K562 (cell line): Measurements from ENCODE around the gene SLC25A5. TPM values are rescaled to one million over a fixed set of nuclear protein-coding genes. Genes with fewer than 3 reads are reported as not detected.

Experiments
- ATF7 ChIP-seq: fragments of 450-650 bp; IDR thresholded peaks from 2 replicates; pipeline ENCODE4 v1.7.1; 2014; ENCODE audit warnings: mild to moderate bottlenecking, moderate library complexity
- BRF1 ChIP-seq: IDR thresholded peaks from 3 replicates; pipeline ENCODE4 v1.6.1; 2011; ENCODE audit warnings: borderline replicate concordance, mild to moderate bottlenecking; ENCODE audit not compliant: insufficient read length; ENCODE audit errors: extremely low read depth
- DMBX1 ChIP-seq: fragments of 250-450 bp; sonication (Bioruptor Pico); IDR thresholded peaks from 2 replicates; pipeline ENCODE4 v1.8.0; 2022; ENCODE audit warnings: inconsistent platforms, mild to moderate bottlenecking, moderate library complexity, borderline replicate concordance
- E2F3 ChIP-seq: fragments of 250-450 bp; sonication (Bioruptor Pico); IDR thresholded peaks from 2 replicates; pipeline ENCODE4 v1.4.0; 2020; ENCODE audit warnings: mild to moderate bottlenecking
- GTF2F1 ChIP-seq: IDR thresholded peaks from 2 replicates; pipeline ENCODE4 v1.6.1; 2011; ENCODE audit warnings: low read depth, low read length, improper control_type of control experiment
- HDAC2 ChIP-seq: fragments of 450-650 bp; IDR thresholded peaks from 2 replicates; pipeline ENCODE4 v1.6.1; 2016; ENCODE audit warnings: mild to moderate bottlenecking
- HEY1 ChIP-seq: fragments of 250-450 bp; sonication (Bioruptor Pico); IDR thresholded peaks from 2 replicates; pipeline ENCODE4 v1.5.0; 2020; ENCODE audit warnings: mild to moderate bottlenecking, moderate library complexity, borderline replicate concordance
- L3MBTL2 ChIP-seq: fragments of 450-650 bp; IDR thresholded peaks from 2 replicates; pipeline ENCODE4 v1.6.1; 2016; ENCODE audit warnings: mild to moderate bottlenecking, moderate library complexity
- NFIC ChIP-seq: fragments of 450-650 bp; IDR thresholded peaks from 2 replicates; pipeline ENCODE4 v1.6.1; 2017; ENCODE audit warnings: mild to moderate bottlenecking, inconsistent platforms
- NUFIP1 ChIP-seq: fragments of 450-650 bp; IDR thresholded peaks from 2 replicates; pipeline ENCODE4 v1.6.1; 2018; ENCODE audit not compliant: partially characterized antibody
- RUNX1 ChIP-seq: sonication (generic); IDR thresholded peaks from 2 replicates; pipeline ENCODE4 v1.6.1; 2016; ENCODE audit warnings: antibody characterized with exemption, low read depth
- TEAD4 ChIP-seq, 2 experiments: sonication (generic) in 1 of 2; formaldehyde crosslinking in 1 of 2; IDR thresholded peaks; 2 replicates each; pipeline versions ENCODE4 v1.6.1 to v1.8.0; 2012 to 2022; ENCODE audit warnings: borderline replicate concordance in 1 of 2, inconsistent platforms in 1 of 2, low read length in 1 of 2, mild to moderate bottlenecking in 1 of 2, missing genetic modification reagents in 1 of 2
- U2AF1 ChIP-seq: fragments of 200-400 bp; formaldehyde crosslinking; optimal IDR thresholded peaks from 2 replicates; pipeline ENCODE3; 2017; ENCODE audit warnings: mild to moderate bottlenecking, low read depth, low read length, moderate library complexity
- polyA plus RNA-seq, 8 experiments: library from polyadenylated mRNA; depleted of rRNA in 4 of 8; stranded (reverse) in 5 of 8; unstranded in 3 of 8; fragments of >200 nt; fragmentation: Nextera tagmentation in 2 of 8; fragmentation: Illumina TruSeq in 1 of 8; extraction: Ambion mirVana in 2 of 8; extraction: Trizol in 1 of 8; gene quantifications; 2 replicates each; pipeline versions ENCODE4 v1.2.1 to v1.2.3, GENCODE V29; 2011 to 2014; ENCODE audit warnings: inconsistent platforms in 1 of 8, missing spikeins in 1 of 8
- total RNA-seq, 7 experiments: library from RNA; depleted of rRNA in 6 of 7; stranded (reverse); fragments of >200 nt in 6 of 7; fragmentation: Illumina TruSeq in 2 of 7; extraction: Trizol in 2 of 7; gene quantifications; 2 replicates each; pipeline versions ENCODE4 v1.2.1 to v1.2.3, GENCODE V29; 2011 to 2021; ENCODE audit warnings: low replicate concordance in 1 of 7
- TF ChIP-seq, protein P1 (sequence below), 2 experiments: fragments of 450-650 bp; IDR thresholded peaks; 2 replicates each; pipeline ENCODE4 v1.6.1; 2016; ENCODE audit warnings: mild to moderate bottlenecking in 2 of 2, borderline replicate concordance in 1 of 2, low read depth in 1 of 2, moderate library complexity in 1 of 2

SLC25A5 gene
- total and polyA plus RNA-seq, 9 of the 15 experiments (the other 6 are each of a cell fraction or from before 2014, with no cell fraction given) = 470 to 5,247 (median 596) TPM

DNA sequence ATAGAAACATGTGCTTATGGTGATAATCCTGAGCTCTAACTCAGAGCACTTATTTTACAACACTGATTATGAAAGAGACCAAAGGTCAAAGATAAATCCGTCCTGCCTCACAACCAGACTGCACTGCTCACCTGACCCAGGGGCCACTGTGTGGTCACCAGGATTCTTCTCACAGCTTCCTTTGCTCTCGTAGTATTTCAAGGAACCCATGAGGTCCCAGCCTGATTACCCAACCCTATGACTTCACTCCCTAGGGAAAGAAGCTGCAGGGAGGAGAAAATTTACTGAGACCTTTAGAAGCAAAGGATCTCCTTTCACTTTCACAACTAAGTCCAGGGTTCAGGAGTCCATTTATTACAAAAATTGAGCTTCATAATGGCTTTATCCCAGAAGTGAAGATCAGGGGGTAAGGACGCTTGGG lies 9.6 kb downstream of the SLC25A5 start (continued):
- no peak for TF ChIP-seq NUFIP1
- TF ChIP-seq, protein P1, sequence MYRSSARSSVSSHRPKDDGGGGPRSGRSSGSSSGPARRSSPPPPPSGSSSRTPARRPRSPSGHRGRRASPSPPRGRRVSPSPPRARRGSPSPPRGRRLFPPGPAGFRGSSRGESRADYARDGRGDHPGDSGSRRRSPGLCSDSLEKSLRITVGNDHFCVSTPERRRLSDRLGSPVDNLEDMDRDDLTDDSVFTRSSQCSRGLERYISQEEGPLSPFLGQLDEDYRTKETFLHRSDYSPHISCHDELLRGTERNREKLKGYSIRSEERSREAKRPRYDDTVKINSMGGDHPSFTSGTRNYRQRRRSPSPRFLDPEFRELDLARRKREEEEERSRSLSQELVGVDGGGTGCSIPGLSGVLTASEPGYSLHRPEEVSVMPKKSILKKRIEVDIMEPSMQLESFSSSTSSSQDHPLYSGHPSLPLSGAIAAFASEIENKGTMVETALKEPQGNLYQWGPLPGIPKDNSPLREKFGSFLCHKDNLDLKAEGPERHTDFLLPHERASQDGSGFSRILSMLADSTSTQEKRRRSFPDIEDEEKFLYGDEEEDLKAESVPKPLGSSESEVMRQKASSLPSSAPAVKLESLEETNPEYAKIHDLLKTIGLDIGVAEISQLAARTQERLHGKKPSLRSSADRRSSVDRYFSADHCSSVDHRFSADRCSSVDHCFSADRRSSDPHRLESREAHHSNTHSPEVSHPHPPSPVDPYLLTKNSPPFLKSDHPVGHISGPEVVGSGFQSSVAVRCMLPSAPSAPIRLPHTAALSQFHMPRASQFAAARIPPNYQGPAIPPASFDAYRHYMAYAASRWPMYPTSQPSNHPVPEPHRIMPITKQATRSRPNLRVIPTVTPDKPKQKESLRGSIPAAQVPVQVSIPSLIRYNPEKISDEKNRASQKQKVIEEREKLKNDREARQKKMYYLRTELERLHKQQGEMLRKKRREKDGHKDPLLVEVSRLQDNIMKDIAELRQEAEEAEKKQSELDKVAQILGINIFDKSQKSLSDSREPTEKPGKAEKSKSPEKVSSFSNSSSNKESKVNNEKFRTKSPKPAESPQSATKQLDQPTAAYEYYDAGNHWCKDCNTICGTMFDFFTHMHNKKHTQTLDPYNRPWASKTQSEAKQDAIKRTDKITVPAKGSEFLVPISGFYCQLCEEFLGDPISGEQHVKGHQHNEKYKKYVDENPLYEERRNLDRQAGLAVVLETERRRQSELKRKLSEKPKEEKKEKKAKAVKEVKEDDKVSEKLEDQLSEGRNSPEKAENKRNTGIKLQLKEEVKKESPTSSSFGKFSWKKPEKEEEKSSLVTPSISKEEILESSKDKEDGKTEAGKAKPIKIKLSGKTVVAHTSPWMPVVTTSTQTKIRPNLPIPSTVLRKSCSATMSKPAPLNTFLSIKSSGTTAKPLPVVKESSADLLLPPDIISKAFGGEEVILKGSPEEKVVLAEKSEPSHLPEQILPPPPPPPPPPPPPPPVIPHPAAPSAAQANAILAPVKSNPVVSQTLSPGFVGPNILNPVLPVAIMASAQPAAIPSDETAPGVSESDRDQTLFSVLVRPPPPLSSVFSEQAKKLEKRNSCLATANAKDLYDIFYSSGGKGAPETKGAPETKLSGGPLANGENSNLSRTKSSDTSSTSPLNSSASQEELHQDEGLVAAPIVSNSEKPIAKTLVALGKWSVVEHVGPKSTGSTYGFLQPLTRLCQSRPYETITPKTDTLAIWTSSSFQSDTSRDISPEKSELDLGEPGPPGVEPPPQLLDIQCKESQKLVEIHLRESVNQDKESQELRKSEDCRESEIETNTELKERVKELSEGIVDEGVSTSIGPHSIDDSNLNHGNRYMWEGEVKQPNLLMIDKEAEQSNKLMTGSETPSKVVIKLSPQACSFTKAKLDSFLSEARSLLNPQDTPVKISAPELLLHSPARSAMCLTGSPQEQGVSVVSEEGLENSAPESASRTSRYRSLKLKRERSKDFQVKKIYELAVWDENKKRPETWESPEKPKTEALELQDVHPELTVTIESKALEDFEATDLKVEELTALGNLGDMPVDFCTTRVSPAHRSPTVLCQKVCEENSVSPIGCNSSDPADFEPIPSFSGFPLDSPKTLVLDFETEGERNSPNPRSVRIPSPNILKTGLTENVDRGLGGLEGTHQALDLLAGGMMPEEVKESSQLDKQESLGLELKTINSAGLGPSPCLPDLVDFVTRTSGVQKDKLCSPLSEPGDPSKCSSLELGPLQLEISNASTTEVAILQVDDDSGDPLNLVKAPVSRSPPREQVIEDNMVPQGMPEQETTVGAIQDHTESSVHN (IDR thresholded peaks at IDR 0.05; ENCODE audit: borderline replicate concordance in 1 of 2, low read depth in 1 of 2) = peak in 1 of 2 experiments; percentile 71; a peak in 1 of 4 replicates
- TF ChIP-seq HDAC2 = peak; percentile 93
- no peak for TF ChIP-seq U2AF1
- TF ChIP-seq BRF1 = no peak
- TF ChIP-seq TEAD4 (IDR thresholded peaks at IDR 0.05; ENCODE audit: low read length) = peak; percentile 78
- no peak for TF ChIP-seq TEAD4 (CRISPR knock-in tag; IDR thresholded peaks at IDR 0.05; ENCODE audit: borderline replicate concordance)
- 0 out of 2 replicates have a peak, but pooled peaks have one; percentile 24 for TF ChIP-seq L3MBTL2
- TF ChIP-seq NFIC = peak; percentile 45
- no peak for TF ChIP-seq RUNX1
- TF ChIP-seq HEY1 = no peak
- peak; percentile 18; the same call in 1 of the 2 replicates for TF ChIP-seq DMBX1 (CRISPR knock-in tag)
- TF ChIP-seq ATF7 = peak; percentile 82
- TF ChIP-seq E2F3 (CRISPR knock-in tag) = no peak
- no peak for TF ChIP-seq GTF2F1
